DND-41 (cell line): Measurements from ENCODE around the gene CPLANE2.

ENCODE experiments used
- ATAC-seq: fragments of 200-7000 bp; cut with Tn5 transposase; 3 replicates; pipeline ENCODE4 v1.9.1; 2021; ENCODE audit warnings: low read depth; ENCODE audit not compliant: insufficient read depth
- DNase-seq: peaks from one replicate; pipeline ENCODE4 v3.0.0-alpha.2; 2020
- H2AFZ ChIP-seq: 2 replicates; pipeline ENCODE4 v1.6.0; 2012; ENCODE audit warnings: low read depth, low read length
- H3K27ac ChIP-seq: 2 replicates; pipeline ENCODE4 v1.5.1; 2012; ENCODE audit warnings: low read length, inconsistent platforms
- H3K27me3 ChIP-seq: fragments of 200-600 bp; sonication (generic); 2 replicates; pipeline ENCODE4 v1.6.0; 2012; ENCODE audit warnings: low read length, mild to moderate bottlenecking, inconsistent platforms; ENCODE audit not compliant: insufficient read depth, poor library complexity
- H3K36me3 ChIP-seq: 2 replicates; pipeline ENCODE4 v1.5.1; 2012; ENCODE audit warnings: low read length, inconsistent platforms; ENCODE audit not compliant: insufficient read depth
- H3K4me1 ChIP-seq: 2 replicates; pipeline ENCODE4 v1.5.1; 2012; ENCODE audit warnings: mild to moderate bottlenecking, low read length; ENCODE audit not compliant: insufficient read depth
- H3K4me2 ChIP-seq: 2 replicates; pipeline ENCODE4 v1.6.0; 2012; ENCODE audit warnings: mild to moderate bottlenecking, moderate library complexity, low read length, inconsistent platforms; ENCODE audit not compliant: insufficient read depth
- H3K4me3 ChIP-seq, 2 experiments: fragments of 200-600 bp in 1 of 2; shearing (Covaris generic) in 1 of 2; 2 replicates each; pipeline ENCODE4 v1.5.1; 2012 to 2016; ENCODE audit warnings: inconsistent platforms in 2 of 2, low read length in 2 of 2, mild to moderate bottlenecking in 2 of 2, low read depth in 1 of 2, moderate library complexity in 1 of 2
- H3K79me2 ChIP-seq: 2 replicates; pipeline ENCODE4 v1.6.0; 2012; ENCODE audit warnings: low read length, inconsistent platforms; ENCODE audit not compliant: insufficient read depth
- H3K9ac ChIP-seq: 2 replicates; pipeline ENCODE4 v1.6.0; 2012; ENCODE audit warnings: low read depth, mild to moderate bottlenecking, inconsistent platforms, low read length, moderate library complexity
- H3K9me3 ChIP-seq: 2 replicates; pipeline ENCODE4 v1.5.1; 2012; ENCODE audit warnings: low read length, moderate library complexity, mild to moderate bottlenecking, inconsistent platforms; ENCODE audit not compliant: insufficient read depth, severe bottlenecking
- H4K20me1 ChIP-seq: 2 replicates; pipeline ENCODE4 v1.6.0; 2012; ENCODE audit warnings: low read length; ENCODE audit not compliant: insufficient read depth
- EZH2 ChIP-seq: IDR thresholded peaks from 3 replicates; pipeline ENCODE4 v1.6.1; 2012; ENCODE audit warnings: borderline replicate concordance, low read depth, mild to moderate bottlenecking, moderate library complexity, low read length, inconsistent platforms; ENCODE audit not compliant: severe bottlenecking
- TF ChIP-seq, protein P1 (sequence below): IDR thresholded peaks from 2 replicates; pipeline ENCODE4 v1.5.1; 2012; ENCODE audit warnings: borderline replicate concordance, low read length, moderate library complexity, mild to moderate bottlenecking; ENCODE audit not compliant: poor library complexity, severe bottlenecking; ENCODE audit errors: extremely low read depth

CPLANE2 gene

DNA sequence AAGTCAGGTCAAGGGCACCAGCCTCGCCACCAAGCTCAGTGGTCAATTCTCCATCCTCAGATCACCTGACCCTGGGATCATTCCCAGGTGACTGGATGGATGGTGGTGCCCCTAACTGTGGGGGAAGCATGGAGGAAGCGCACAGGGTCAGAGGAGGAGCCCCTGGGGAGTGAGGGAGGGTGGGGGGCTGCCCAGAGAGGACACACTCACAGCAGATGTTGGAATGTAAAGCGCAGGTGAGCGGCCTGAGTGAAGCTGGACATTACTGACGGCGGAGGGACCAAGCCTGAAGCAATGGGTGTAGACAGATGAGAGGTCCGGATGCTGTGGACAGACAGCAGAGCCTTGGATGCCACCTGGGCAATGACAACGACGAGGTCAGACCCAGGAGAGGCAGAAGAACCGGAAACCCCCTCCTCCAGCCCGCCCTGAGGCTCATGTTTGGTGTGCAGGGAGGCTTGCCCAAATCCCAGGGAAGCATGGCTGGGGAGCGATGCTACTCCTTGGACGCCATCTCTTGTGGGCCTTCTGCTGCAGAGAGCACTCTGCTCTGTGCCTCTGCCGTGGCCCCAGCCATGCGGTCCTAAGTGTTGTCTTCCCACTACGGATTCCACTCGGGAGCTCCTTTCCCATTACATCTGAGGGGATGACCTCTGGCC lies 5.7 kb upstream of the CPLANE2 start:
- H3K9ac ChIP-seq = no peak overlapping the region
- no peaks in the 10 kb centered on the region for H3K27me3 ChIP-seq
- no peak overlapping the region for H3K27ac ChIP-seq
- H3K4me1 ChIP-seq = peaks cover 17% of the 10 kb centered on the region
- ATAC-seq (no peak), DNase-seq (no peak)
- H3K9me3 ChIP-seq = no peaks in the 10 kb centered on the region
- no peak for TF ChIP-seq EZH2
- TF ChIP-seq, protein P1, sequence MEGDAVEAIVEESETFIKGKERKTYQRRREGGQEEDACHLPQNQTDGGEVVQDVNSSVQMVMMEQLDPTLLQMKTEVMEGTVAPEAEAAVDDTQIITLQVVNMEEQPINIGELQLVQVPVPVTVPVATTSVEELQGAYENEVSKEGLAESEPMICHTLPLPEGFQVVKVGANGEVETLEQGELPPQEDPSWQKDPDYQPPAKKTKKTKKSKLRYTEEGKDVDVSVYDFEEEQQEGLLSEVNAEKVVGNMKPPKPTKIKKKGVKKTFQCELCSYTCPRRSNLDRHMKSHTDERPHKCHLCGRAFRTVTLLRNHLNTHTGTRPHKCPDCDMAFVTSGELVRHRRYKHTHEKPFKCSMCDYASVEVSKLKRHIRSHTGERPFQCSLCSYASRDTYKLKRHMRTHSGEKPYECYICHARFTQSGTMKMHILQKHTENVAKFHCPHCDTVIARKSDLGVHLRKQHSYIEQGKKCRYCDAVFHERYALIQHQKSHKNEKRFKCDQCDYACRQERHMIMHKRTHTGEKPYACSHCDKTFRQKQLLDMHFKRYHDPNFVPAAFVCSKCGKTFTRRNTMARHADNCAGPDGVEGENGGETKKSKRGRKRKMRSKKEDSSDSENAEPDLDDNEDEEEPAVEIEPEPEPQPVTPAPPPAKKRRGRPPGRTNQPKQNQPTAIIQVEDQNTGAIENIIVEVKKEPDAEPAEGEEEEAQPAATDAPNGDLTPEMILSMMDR = no peak
- no peaks in the 10 kb centered on the region for H4K20me1 ChIP-seq
- H2AFZ ChIP-seq = no peak overlapping the region
- H3K4me3 ChIP-seq = no peak overlapping the region
- peaks cover 8% of the 10 kb centered on the region for H3K36me3 ChIP-seq
- no peaks in the 10 kb centered on the region for H3K79me2 ChIP-seq
- H3K4me2 ChIP-seq = no peak overlapping the region

GRCh38 chr1:16241221-16241708 lies 4.3 kb upstream of the CPLANE2 start:
- Histone ChIP-seq H2AFZ (no peak overlapping the region), H3K27ac (no peak overlapping the region), H3K9ac (no peak overlapping the region), H4K20me1 (no peaks in the 10 kb centered on the region), H3K27me3 (no peaks in the 10 kb centered on the region), H3K79me2 (no peaks in the 10 kb centered on the region), H3K4me3 (no peak overlapping the region), H3K4me1 (peaks cover 28% of the 10 kb centered on the region), H3K4me2 (no peak overlapping the region), H3K36me3 (no peaks in the 10 kb centered on the region), H3K9me3 (no peaks in the 10 kb centered on the region)
- TF ChIP-seq EZH2 = no peak
- TF ChIP-seq, protein P1 = no peak
- ATAC-seq = no peak
- DNase-seq = no peak

GRCh38 chr1:16239972-16240491 lies 3.0 kb upstream of the CPLANE2 start:
- no peaks in the 10 kb centered on the region for H3K9me3 ChIP-seq
- H3K4me1 ChIP-seq = peaks cover 34% of the 10 kb centered on the region
- ATAC-seq (no peak), DNase-seq (no peak)
- no peak overlapping the region for H2AFZ ChIP-seq
- H3K4me2 ChIP-seq = no peak overlapping the region
- H3K9ac ChIP-seq = no peak overlapping the region
- H3K4me3 ChIP-seq = no peak overlapping the region
- H3K36me3 ChIP-seq = no peaks in the 10 kb centered on the region
- no peak overlapping the region for H3K27ac ChIP-seq
- no peaks in the 10 kb centered on the region for H3K27me3 ChIP-seq
- H4K20me1 ChIP-seq = no peaks in the 10 kb centered on the region
- TF ChIP-seq EZH2 = no peak
- TF ChIP-seq, protein P1 = no peak
- no peaks in the 10 kb centered on the region for H3K79me2 ChIP-seq
